CD14-positive monocyte (primary cell): ENCODE results near the gene TJP3. TPM values are rescaled to one million over a fixed set of nuclear protein-coding genes. Genes with fewer than 3 reads are reported as not detected.

Experiments
- DNase-seq, 3 donors: peaks; one replicate each; pipeline ENCODE4 v3.0.0-alpha.2; 2011 to 2022
- H2AFZ ChIP-seq: 2 replicates; pipeline ENCODE4 v1.6.0; 2012; ENCODE audit warnings: mild to moderate bottlenecking, low read depth, low read length, inconsistent platforms; ENCODE audit not compliant: insufficient read depth, poor library complexity, severe bottlenecking
- H3K27ac ChIP-seq, 2 donors: 1 replicate in 1 of 2; 2 replicates in 1 of 2; pipeline ENCODE4 v1.5.1; 2012 to 2013; ENCODE audit warnings: low read length in 2 of 2, control low read depth in 1 of 2, inconsistent platforms in 1 of 2, low read depth in 1 of 2, mild to moderate bottlenecking in 1 of 2
- H3K27me3 ChIP-seq, 2 donors: one replicate each; pipeline versions ENCODE4 v1.6.0 to v1.6.1; 2011 to 2013; ENCODE audit warnings: low read length in 2 of 2; ENCODE audit not compliant: control insufficient read depth in 2 of 2, insufficient read depth in 2 of 2
- H3K36me3 ChIP-seq, 2 donors: replicated peaks in 1 of 2; 1 replicate in 1 of 2; 2 replicates in 1 of 2; pipeline versions ENCODE4 v1.5.1 to v1.6.1; 2012 to 2013; ENCODE audit warnings: low read length in 2 of 2, control low read depth in 1 of 2, inconsistent platforms in 1 of 2, mild to moderate bottlenecking in 1 of 2; ENCODE audit not compliant: insufficient read depth in 2 of 2, control insufficient read depth in 1 of 2
- H3K4me1 ChIP-seq, 2 donors: 1 replicate in 1 of 2; 2 replicates in 1 of 2; pipeline versions ENCODE4 v1.5.1 to v1.6.1; 2012 to 2013; ENCODE audit warnings: low read length in 2 of 2, control low read depth in 1 of 2, inconsistent platforms in 1 of 2, mild to moderate bottlenecking in 1 of 2, moderate library complexity in 1 of 2; ENCODE audit not compliant: insufficient read depth in 2 of 2, control insufficient read depth in 1 of 2
- H3K4me2 ChIP-seq: replicated peaks from 2 replicates; pipeline ENCODE3; 2012; ENCODE audit warnings: low read length, moderate library complexity, mild to moderate bottlenecking; ENCODE audit not compliant: poor library complexity, severe bottlenecking; ENCODE audit errors: extremely low read depth
- H3K4me3 ChIP-seq, 3 experiments: fragments of 200-600 bp in 1 of 3; sonication (generic) in 1 of 3; replicated peaks in 1 of 3; 1 replicate in 2 of 3; 2 replicates in 1 of 3; pipeline ENCODE4 v1.5.1; 2011 to 2013; ENCODE audit warnings: low read length in 3 of 3, mild to moderate bottlenecking in 3 of 3, control low read depth in 2 of 3, low read depth in 2 of 3, inconsistent platforms in 1 of 3, moderate library complexity in 1 of 3
- H3K79me2 ChIP-seq: 2 replicates; pipeline ENCODE4 v1.6.0; 2012; ENCODE audit warnings: mild to moderate bottlenecking, control low read depth, inconsistent platforms, low read length, moderate library complexity; ENCODE audit not compliant: insufficient read depth
- H3K9ac ChIP-seq: 2 replicates; pipeline ENCODE4 v1.6.0; 2017; ENCODE audit warnings: low read length, mild to moderate bottlenecking; ENCODE audit not compliant: insufficient read depth, poor library complexity, severe bottlenecking
- H3K9me3 ChIP-seq, 2 donors: replicated peaks in 1 of 2; 1 replicate in 1 of 2; 2 replicates in 1 of 2; pipeline versions ENCODE4 v1.5.1 to v1.6.1; 2012 to 2013; ENCODE audit warnings: low read length in 2 of 2, control low read depth in 1 of 2; ENCODE audit not compliant: control insufficient read depth in 1 of 2, insufficient read depth in 1 of 2
- H4K20me1 ChIP-seq: 2 replicates; pipeline ENCODE4 v1.6.0; 2012; ENCODE audit warnings: mild to moderate bottlenecking, low read length, control low read depth, moderate library complexity; ENCODE audit not compliant: insufficient read depth
- H3K27ac Mint-ChIP-seq, 7 donors: one replicate each; pipeline ENCODE4 v1.8.0; 2020; ENCODE audit warnings: mild to moderate bottlenecking in 7 of 7, mixed read lengths in 7 of 7, moderate library complexity in 6 of 7, inconsistent platforms in 2 of 7
- H3K27me3 Mint-ChIP-seq, 3 donors: one replicate each; pipeline ENCODE4 v1.8.0; 2021 to 2022; ENCODE audit warnings: low read depth in 3 of 3, mild to moderate bottlenecking in 3 of 3, mixed read lengths in 3 of 3, moderate library complexity in 3 of 3, inconsistent platforms in 1 of 3
- H3K36me3 Mint-ChIP-seq, 2 donors: one replicate each; pipeline ENCODE4 v1.8.0; 2020; ENCODE audit warnings: mixed read lengths in 2 of 2, inconsistent platforms in 1 of 2, mild to moderate bottlenecking in 1 of 2
- H3K4me1 Mint-ChIP-seq: one replicate; pipeline ENCODE4 v1.8.0; 2020; ENCODE audit warnings: mild to moderate bottlenecking, mixed read lengths
- H3K4me3 Mint-ChIP-seq, 2 donors: one replicate each; pipeline ENCODE4 v1.8.0; 2020; ENCODE audit warnings: mild to moderate bottlenecking in 2 of 2, mixed read lengths in 2 of 2, moderate library complexity in 1 of 2
- H3K9me3 Mint-ChIP-seq, 7 donors: one replicate each; pipeline ENCODE4 v1.8.0; 2020 to 2022; ENCODE audit warnings: mixed read lengths in 7 of 7, mild to moderate bottlenecking in 6 of 7, moderate library complexity in 6 of 7, inconsistent platforms in 2 of 7
- WGBS: methylation state at CpG from one replicate; pipeline ENCODE4 v1.1.5; 2013; ENCODE audit warnings: missing lambda C conversion rate; ENCODE audit not compliant: insufficient coverage; 5-methylcytosine and 5-hydroxymethylcytosine counted together
- intact Hi-C, 2 donors: fragments of 100-400 bp; cut with micrococcal nuclease; formaldehyde crosslinking; loops; one replicate each; pipeline versions ENCODE4 v1.15.0 to v1.15.1; 2023
- polyA plus RNA-seq, 3 donors: library from polyadenylated mRNA; depleted of rRNA in 1 of 3; unstranded in 2 of 3; stranded (reverse) in 1 of 3; fragments of 300-500 nt in 2 of 3; fragments of >200 nt in 1 of 3; fragmentation: Illumina TruSeq in 2 of 3; gene quantifications; 1 replicate in 2 of 3; 2 replicates in 1 of 3; pipeline ENCODE4 v1.2.3, GENCODE V29; 2012 to 2021
- TF ChIP-seq, protein P1 (sequence below): fragments of 200-600 bp; IDR thresholded peaks from one replicate; pipeline ENCODE4 v1.8.0; 2022; ENCODE audit warnings: antibody characterized with exemption, mild to moderate bottlenecking

Gene TJP3
- polyA plus RNA-seq, 3 donors: 0.01 TPM; not detected in 2

DNA sequence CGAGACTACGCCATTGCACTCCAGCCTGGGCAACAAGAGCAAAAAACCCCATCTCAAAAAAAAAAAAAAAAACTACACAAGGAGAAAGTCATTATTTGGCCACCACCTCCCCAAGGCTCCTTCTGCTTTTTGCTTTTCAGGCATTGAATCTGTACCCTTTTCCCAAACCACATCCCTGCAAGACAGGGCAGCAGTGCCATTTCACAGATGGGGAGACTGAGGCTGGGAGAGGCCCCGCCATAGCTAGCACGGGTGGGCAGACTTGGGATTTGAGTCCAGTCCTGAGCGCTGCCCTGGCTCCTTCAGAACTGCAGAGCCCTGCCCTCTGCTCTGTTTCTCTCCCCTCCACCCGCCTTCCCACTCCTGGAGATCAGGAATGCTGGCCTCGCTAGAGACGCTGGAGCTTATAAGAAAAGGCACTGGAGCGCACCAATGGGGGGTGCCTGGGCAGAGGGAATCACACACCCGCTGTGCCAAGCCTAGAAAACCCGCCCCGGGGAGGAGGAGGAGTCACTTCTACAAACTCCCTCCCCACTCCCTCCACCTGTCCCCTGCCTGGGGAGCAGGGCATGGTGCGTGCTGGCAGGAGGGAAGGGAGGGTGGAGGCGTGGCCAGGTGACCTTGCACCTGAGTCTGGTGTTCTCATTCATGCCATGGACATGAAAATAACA, 17.6 kb downstream of the TJP3 start:
- H3K4me2 ChIP-seq: no peak overlapping the region

DNA sequence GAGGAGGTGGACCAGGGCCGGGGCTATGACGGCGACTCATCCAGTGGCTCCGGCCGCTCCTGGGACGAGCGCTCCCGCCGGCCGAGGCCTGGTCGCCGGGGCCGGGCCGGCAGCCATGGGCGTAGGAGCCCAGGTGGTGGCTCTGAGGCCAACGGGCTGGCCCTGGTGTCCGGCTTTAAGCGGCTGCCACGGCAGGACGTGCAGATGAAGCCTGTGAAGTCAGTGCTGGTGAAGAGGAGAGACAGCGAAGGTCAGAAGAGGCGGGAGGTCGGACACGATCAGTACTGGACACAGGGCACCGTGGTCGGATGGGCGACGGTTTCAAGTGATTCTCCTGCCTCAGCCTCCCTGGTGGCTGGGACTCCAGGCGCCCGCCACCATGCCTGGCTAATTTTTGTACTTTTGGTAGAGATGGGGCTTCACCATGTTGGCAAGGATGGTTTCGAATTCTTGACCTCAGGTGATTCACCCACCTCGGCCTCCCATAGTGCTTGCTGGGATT, 22.3 kb downstream of the TJP3 start:
- TF ChIP-seq, protein P1, sequence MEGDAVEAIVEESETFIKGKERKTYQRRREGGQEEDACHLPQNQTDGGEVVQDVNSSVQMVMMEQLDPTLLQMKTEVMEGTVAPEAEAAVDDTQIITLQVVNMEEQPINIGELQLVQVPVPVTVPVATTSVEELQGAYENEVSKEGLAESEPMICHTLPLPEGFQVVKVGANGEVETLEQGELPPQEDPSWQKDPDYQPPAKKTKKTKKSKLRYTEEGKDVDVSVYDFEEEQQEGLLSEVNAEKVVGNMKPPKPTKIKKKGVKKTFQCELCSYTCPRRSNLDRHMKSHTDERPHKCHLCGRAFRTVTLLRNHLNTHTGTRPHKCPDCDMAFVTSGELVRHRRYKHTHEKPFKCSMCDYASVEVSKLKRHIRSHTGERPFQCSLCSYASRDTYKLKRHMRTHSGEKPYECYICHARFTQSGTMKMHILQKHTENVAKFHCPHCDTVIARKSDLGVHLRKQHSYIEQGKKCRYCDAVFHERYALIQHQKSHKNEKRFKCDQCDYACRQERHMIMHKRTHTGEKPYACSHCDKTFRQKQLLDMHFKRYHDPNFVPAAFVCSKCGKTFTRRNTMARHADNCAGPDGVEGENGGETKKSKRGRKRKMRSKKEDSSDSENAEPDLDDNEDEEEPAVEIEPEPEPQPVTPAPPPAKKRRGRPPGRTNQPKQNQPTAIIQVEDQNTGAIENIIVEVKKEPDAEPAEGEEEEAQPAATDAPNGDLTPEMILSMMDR: no peak
- H3K9me3 Mint-ChIP-seq: peaks cover 0 to 2% (median 0%) of the 10 kb centered on the region in 7 donors
- H3K27ac Mint-ChIP-seq: no peak overlapping the region

More for the DNA sequence above, 17.6 kb downstream of the TJP3 start:
- H3K4me1 ChIP-seq: peaks cover 5 to 10% of the 10 kb centered on the region in 2 donors
- H3K4me3 ChIP-seq: no peak overlapping the region
- WGBS: 57% methylated on average over 5 of the region's 14 CpGs
- no peaks in the 10 kb centered on the region for H3K79me2 ChIP-seq
- intact Hi-C loops: no loop called here
- TF ChIP-seq, protein P1: no peak
- no peaks in the 10 kb centered on the region for H4K20me1 ChIP-seq
- no peak overlapping the region for H3K4me3 Mint-ChIP-seq
- H2AFZ ChIP-seq: no peak overlapping the region
- peaks cover 0 to 13% (median 10%) of the 10 kb centered on the region in 7 donors for H3K9me3 Mint-ChIP-seq
- no peak overlapping the region for H3K27ac Mint-ChIP-seq
- peaks cover 35 to 54% (median 35%) of the 10 kb centered on the region in 3 donors for H3K27me3 Mint-ChIP-seq
- H3K27me3 ChIP-seq: peaks cover 19 to 30% of the 10 kb centered on the region in 2 donors
- H3K9me3 ChIP-seq: peaks cover 9 to 14% of the 10 kb centered on the region in 2 donors
- peaks cover 2 to 3% of the 10 kb centered on the region in 2 donors for H3K36me3 Mint-ChIP-seq
- peaks cover 3% of the 10 kb centered on the region for H3K4me1 Mint-ChIP-seq
- no peak overlapping the region for H3K27ac ChIP-seq
- DNase-seq: no peak
- H3K36me3 ChIP-seq: no peaks in the 10 kb centered on the region
- no peak overlapping the region for H3K9ac ChIP-seq

More for the DNA sequence above, 22.3 kb downstream of the TJP3 start:
- Mint-ChIP-seq H3K4me1 (no peaks in the 10 kb centered on the region), H3K36me3 (no peaks in the 10 kb centered on the region), H3K27me3 (peaks cover 4 to 12% (median 4%) of the 10 kb centered on the region in 3 donors), H3K4me3 (no peak overlapping the region)
- Histone ChIP-seq H3K79me2 (no peaks in the 10 kb centered on the region), H3K36me3 (no peaks in the 10 kb centered on the region), H3K9ac (no peak overlapping the region), H3K4me2 (no peak overlapping the region), H3K4me1 (no peaks in the 10 kb centered on the region), H3K9me3 (no peaks in the 10 kb centered on the region), H3K27me3 (no peaks in the 10 kb centered on the region), H3K27ac (no peak overlapping the region), H3K4me3 (no peak overlapping the region), H4K20me1 (no peaks in the 10 kb centered on the region), H2AFZ (no peak overlapping the region)
- no peak for DNase-seq
- WGBS: 99% methylated on average over 31 of the region's 32 CpGs
- intact Hi-C loops: no loop called here
